ENCODE results near the gene SLC23A1.

Gene SLC23A1

GRCh38 chr5:139340051-139340450 lies 43.0 kb downstream of the SLC23A1 start:
- no peak for TF ChIP-seq CTCF (IDR thresholded peaks at IDR 0.05; ENCODE audit: low read length, missing control alignments)
- no peak overlapping the region for H3K4me3 ChIP-seq (replicated peaks; ENCODE audit: low read depth, low read length)
- no peak for DNase-seq (ENCODE audit: low read depth)

- H3K4me3 ChIP-seq (replicated peaks; ENCODE audit: low read depth, low read length): no peak overlapping the region
- TF ChIP-seq CTCF (IDR thresholded peaks at IDR 0.05; ENCODE audit: low read length, missing control alignments): no peak
- DNase-seq (ENCODE audit: low read depth): no peak
Observed at GRCh38 chr5:139335811-139336210, 47.3 kb downstream of the SLC23A1 start.
